ENCODE measurements around the gene RECK.

RECK gene

GRCh38 chr9:36132086-36132485, 95.4 kb downstream of the RECK start:
- DNase-seq (ENCODE audit: extremely low spot score), result no peak
- POLR2A ChIA-PET, result no interaction called here
- TF ChIP-seq CTCF (IDR thresholded peaks at IDR 0.05; ENCODE audit: control extremely low read depth, extremely low read depth, low read depth, missing control alignments), result no peak
- CTCF ChIA-PET, result interaction anchor here (1.2 to 2.3 kb wide), 3 partner anchors 8 to 35 kb away, joined by 3 to 7 read pairs (median 7); no protein-coding TSS in a partner anchor

GRCh38 chr9:36134761-36135505, 98.2 kb downstream of the RECK start:
- CTCF ChIA-PET, result no interaction called here
- no peak for TF ChIP-seq CTCF (IDR thresholded peaks at IDR 0.05; ENCODE audit: control extremely low read depth, extremely low read depth, low read depth, missing control alignments)
- POLR2A ChIA-PET, result no interaction called here
- no peak for DNase-seq (ENCODE audit: extremely low spot score)

GRCh38 chr9:36135741-36136271, 99.1 kb downstream of the RECK start:
- POLR2A ChIA-PET, result no interaction called here
- CTCF ChIA-PET, result interaction anchor here (0.7 to 2.3 kb wide), 8 partner anchors 9 to 32 kb away, joined by 3 to 14 read pairs (median 4); no protein-coding TSS in a partner anchor
- no peak for TF ChIP-seq CTCF (IDR thresholded peaks at IDR 0.05; ENCODE audit: control extremely low read depth, extremely low read depth, low read depth, missing control alignments)
- DNase-seq (ENCODE audit: extremely low spot score), result no peak

DNA sequence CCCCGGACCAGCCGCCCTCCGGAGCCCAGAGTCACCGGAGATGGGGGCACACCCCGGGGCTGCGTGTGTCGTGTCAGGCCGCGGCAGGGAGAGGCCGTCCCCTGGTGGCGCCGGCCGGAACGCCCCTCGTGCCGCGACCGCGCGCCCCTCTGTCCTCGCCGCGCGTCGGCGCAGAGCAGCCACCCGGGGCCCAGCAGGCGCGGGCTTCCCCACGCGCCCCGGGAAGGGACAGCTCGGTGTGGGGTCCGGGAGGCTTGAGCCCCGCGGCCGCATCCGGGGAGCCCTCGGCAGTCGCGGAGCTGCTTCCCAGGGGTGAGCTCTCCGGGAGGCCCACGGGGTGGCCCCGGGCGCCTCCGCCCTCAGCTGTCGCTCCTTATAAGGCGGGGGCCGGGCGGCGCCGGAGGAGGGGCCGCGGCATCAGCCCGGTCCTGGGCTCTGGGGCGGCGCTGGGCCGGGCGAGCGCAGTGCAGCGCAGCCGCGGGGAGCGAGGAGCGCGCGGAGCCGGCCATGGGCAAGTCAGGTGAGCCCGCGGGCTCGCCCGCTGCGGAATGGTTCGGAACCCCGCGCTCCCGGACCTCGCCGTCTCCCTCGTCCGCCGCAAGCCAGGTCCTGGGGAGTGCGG, 99.7 kb downstream of the RECK start, which contains the start of gene GLIPR2:
Gene GLIPR2, plus strand, starts transcription at position 462 of the 622 bp plus-strand sequence. Its CDS starts 46 bp downstream, at position 508.
- ChIA-PET CTCF (interaction anchor here (0.7 to 2.3 kb wide), 10 partner anchors 8 to 35 kb away, joined by 3 to 14 read pairs (median 4); no protein-coding TSS in a partner anchor), POLR2A (no interaction called here)
- peak; percentile 18 for TF ChIP-seq CTCF (IDR thresholded peaks at IDR 0.05; ENCODE audit: control extremely low read depth, extremely low read depth, low read depth, missing control alignments)
- peak; percentile 95 for DNase-seq (ENCODE audit: extremely low spot score)

- no peak for DNase-seq (ENCODE audit: extremely low spot score)
- TF ChIP-seq CTCF (IDR thresholded peaks at IDR 0.05; ENCODE audit: control extremely low read depth, extremely low read depth, low read depth, missing control alignments), result no peak
- POLR2A ChIA-PET, result no interaction called here
- CTCF ChIA-PET, result interaction anchor here (0.8 to 2.3 kb wide), 9 partner anchors 10 to 35 kb away, joined by 3 to 14 read pairs (median 4); no protein-coding TSS in a partner anchor
Measured at GRCh38 chr9:36136894-36137391, 100.2 kb downstream of the RECK start.

DNA sequence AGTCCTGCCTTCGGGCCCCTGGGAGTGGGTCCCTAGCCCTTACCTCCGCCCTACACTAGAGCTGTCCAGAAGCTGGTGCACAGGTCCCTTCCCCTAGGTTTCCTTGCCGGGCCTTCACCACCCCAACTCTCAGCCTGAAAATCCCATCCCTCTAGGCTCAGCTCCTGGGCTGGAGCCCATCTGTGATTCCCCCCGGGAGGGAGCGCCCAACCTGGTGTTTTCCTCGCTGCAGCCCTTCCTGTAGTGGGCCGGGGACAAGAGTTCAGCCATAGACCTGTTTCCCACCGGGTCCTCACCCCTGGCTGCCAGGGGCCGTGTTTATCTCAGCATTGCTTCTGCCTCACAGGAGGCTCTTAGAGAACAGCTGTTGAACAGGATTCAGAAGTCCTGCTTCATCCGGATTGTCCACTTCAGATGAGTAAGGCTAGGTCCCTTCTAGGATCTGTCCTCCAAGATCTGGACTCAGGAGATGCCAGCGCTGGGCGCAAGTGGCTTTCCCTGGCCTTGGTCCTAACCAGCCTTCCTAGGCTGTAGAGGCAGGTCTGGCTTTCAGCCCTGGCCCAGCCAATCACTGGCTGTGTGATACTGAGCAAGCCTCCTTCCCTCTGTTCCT, 100.8 kb downstream of the RECK start:
- TF ChIP-seq CTCF (IDR thresholded peaks at IDR 0.05; ENCODE audit: control extremely low read depth, extremely low read depth, low read depth, missing control alignments), result no peak
- ChIA-PET CTCF (interaction anchor here (1.4 to 2.3 kb wide), 6 partner anchors 13 to 33 kb away, joined by 3 to 14 read pairs (median 4); no protein-coding TSS in a partner anchor), POLR2A (no interaction called here)
- DNase-seq (ENCODE audit: extremely low spot score), result no peak

All from GM10248 (cell line).